Measurements from ENCODE around the gene ETFB.
A peak's percentile ranks its signal among the peaks of the same experiment; 100 is the strongest.

The ETFB gene

GRCh38 chr19:51387924-51388389, 21.8 kb upstream of the ETFB start, which contains the start of gene LIM2:
Gene LIM2 (minus strand): TSS chr19:51387974. CDS start chr19:51387443, 531 bp downstream.
- H3K4me1 Mint-ChIP-seq (ENCODE audit: low read depth), result peaks cover 11% of the 10 kb centered on the region
- no peaks in the 10 kb centered on the region for H3K36me3 Mint-ChIP-seq (ENCODE audit: low read depth)
- no peaks in the 10 kb centered on the region for H3K9me3 Mint-ChIP-seq
- H3K27ac Mint-ChIP-seq, result no peak within 1 kb of the TSS
- no peaks in the 10 kb centered on the region for H3K27me3 Mint-ChIP-seq (ENCODE audit: low read depth)
- no peak within 1 kb of the TSS for H3K4me3 Mint-ChIP-seq

- no peaks in the 10 kb centered on the region for H3K9me3 Mint-ChIP-seq
- peaks cover 6% of the 10 kb centered on the region for H3K4me1 Mint-ChIP-seq (ENCODE audit: low read depth)
- no peak overlapping the region for H3K4me3 Mint-ChIP-seq
- H3K27me3 Mint-ChIP-seq (ENCODE audit: low read depth), result peaks cover 3% of the 10 kb centered on the region
- no peak overlapping the region for H3K27ac Mint-ChIP-seq
- H3K36me3 Mint-ChIP-seq (ENCODE audit: low read depth), result no peaks in the 10 kb centered on the region
Observed at GRCh38 chr19:51386882-51387520, 20.8 kb upstream of the ETFB start.

GRCh38 chr19:51382004-51382403, 15.8 kb upstream of the ETFB start:
- Mint-ChIP-seq H3K36me3 (ENCODE audit: low read depth) (peaks cover 2% of the 10 kb centered on the region), H3K27ac (no peak overlapping the region), H3K9me3 (no peaks in the 10 kb centered on the region), H3K27me3 (ENCODE audit: low read depth) (peaks cover 3% of the 10 kb centered on the region), H3K4me3 (no peak overlapping the region), H3K4me1 (ENCODE audit: low read depth) (peaks cover 9% of the 10 kb centered on the region)

GRCh38 chr19:51380379-51380778, 14.2 kb upstream of the ETFB start:
- H3K27ac Mint-ChIP-seq, result no peak overlapping the region
- H3K9me3 Mint-ChIP-seq, result no peaks in the 10 kb centered on the region
- H3K4me3 Mint-ChIP-seq, result no peak overlapping the region
- peaks cover 2% of the 10 kb centered on the region for H3K36me3 Mint-ChIP-seq (ENCODE audit: low read depth)
- peaks cover 24% of the 10 kb centered on the region for H3K4me1 Mint-ChIP-seq (ENCODE audit: low read depth)
- H3K27me3 Mint-ChIP-seq (ENCODE audit: low read depth), result peaks cover 3% of the 10 kb centered on the region

DNA sequence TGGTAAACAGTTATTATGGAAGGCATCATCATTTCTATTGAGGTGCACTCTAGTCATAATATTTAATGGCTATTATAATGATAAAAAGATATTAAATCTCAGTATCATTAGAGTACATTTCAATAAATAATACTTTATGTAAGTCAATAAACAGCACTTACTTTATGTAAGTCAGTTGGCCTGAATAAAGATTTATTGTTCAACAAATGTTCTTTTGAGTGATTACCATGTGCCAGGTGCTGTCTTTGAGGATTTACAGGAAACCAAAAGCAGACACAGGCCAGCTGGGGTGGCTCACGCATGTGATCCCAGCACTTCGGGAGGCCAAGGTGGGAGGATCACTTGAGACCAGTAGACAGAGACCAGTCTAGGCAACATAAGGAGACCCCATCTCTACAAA, 11.2 kb upstream of the ETFB start:
- H3K4me3 Mint-ChIP-seq, result no peak overlapping the region

GRCh38 chr19:51375504-51376221, 9.5 kb upstream of the ETFB start:
- peak overlapping the region; percentile 60 for H3K4me3 Mint-ChIP-seq
- peaks cover 67% of the 10 kb centered on the region for H3K4me1 Mint-ChIP-seq (ENCODE audit: low read depth)
- peaks cover 7% of the 10 kb centered on the region for H3K36me3 Mint-ChIP-seq (ENCODE audit: low read depth)
- H3K9me3 Mint-ChIP-seq, result peaks cover 12% of the 10 kb centered on the region
- peak overlapping the region; percentile 86 for H3K27ac Mint-ChIP-seq
- H3K27me3 Mint-ChIP-seq (ENCODE audit: low read depth), result no peaks in the 10 kb centered on the region

More for the DNA sequence above, 11.2 kb upstream of the ETFB start:
- Mint-ChIP-seq H3K9me3 (peaks cover 12% of the 10 kb centered on the region), H3K36me3 (ENCODE audit: low read depth) (peaks cover 9% of the 10 kb centered on the region), H3K27me3 (ENCODE audit: low read depth) (peaks cover under 1% of the 10 kb centered on the region), H3K4me1 (ENCODE audit: low read depth) (peaks cover 49% of the 10 kb centered on the region), H3K27ac (no peak overlapping the region)

DNA sequence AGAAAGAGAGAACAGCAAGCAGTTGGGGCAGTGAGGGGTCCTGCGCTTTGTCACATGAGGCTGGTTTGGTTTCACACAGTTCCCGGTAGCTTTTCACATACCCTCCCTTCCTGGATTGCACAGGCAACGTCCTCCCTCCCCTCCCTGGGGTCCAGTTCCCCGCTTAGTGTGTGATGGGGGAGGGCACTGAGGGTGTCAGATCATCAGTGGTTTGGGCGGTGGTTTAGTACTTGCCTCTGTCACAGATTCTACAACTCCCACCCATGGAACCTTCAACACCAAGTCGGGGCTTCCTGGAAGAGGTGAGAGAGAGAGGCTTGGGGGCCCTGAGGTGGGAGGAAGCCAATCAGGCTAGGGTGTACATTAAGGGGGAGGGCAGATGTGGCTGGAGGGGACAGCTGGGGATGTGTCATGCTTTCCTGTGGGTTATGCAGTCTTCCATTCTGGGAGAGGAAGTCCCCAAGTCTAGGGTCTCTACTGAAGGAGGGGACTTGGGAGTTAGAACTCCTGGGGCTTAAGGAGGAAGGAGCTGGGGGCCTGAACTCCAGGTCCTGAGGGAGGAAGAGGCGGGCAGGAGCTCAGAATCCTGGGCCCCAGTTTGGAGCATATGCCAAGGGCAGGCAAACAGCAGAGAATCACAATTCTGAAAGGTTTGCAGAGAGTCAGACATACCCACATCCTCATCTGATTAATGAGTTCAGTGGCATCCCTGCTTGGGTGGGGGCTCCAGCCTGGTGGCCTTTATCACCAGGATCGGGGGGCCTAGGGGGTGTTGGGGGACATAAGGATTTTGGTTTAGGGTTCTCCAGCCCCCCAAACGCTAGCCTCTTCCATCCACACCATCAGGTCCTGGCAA, 6.7 kb upstream of the ETFB start, which contains the start of gene NKG7:
NKG7 (minus strand) TSS at position 6 of the 856 bp plus-strand sequence. CDS start 119 bp downstream, outside the sequence.
- Mint-ChIP-seq H3K27ac (peak within 1 kb of the TSS; percentile 94), H3K36me3 (ENCODE audit: low read depth) (peaks cover 10% of the 10 kb centered on the region), H3K9me3 (peaks cover 12% of the 10 kb centered on the region), H3K4me1 (ENCODE audit: low read depth) (peaks cover 69% of the 10 kb centered on the region), H3K4me3 (peak within 1 kb of the TSS; percentile 83), H3K27me3 (ENCODE audit: low read depth) (no peaks in the 10 kb centered on the region)

- H3K27me3 Mint-ChIP-seq (ENCODE audit: low read depth), result no peaks in the 10 kb centered on the region
Observed at GRCh38 chr19:51372021-51372648, 5.9 kb upstream of the ETFB start.

DNA sequence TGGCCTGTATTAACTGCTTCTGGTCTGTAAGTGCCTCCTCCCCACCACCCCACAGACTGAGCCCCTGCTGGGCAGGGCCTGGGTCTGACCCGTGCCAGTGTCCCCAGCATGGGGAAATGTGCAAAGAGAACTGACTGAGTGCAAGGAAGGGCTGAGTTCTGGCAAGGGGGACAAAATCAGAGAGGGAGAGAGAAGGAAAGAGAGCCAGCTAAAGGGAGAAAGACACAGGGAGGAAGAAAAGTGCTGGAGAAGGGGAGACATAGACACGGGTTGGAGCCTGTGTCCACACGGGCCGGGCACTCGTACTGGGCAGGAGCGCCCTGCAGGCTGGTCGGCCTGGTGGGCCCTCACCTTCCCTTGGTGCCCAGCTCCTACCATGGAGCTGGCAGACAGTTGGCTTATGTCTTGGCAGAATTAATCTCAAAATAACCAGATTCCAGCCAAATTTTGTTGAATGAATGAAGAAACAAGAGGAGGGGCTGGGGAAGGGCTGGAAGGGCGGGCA, 5.0 kb upstream of the ETFB start:
- Mint-ChIP-seq H3K9me3 (peaks cover 12% of the 10 kb centered on the region), H3K27me3 (ENCODE audit: low read depth) (no peaks in the 10 kb centered on the region), H3K4me1 (ENCODE audit: low read depth) (peaks cover 71% of the 10 kb centered on the region), H3K27ac (peak overlapping the region; percentile 94), H3K4me3 (peak overlapping the region; percentile 83), H3K36me3 (ENCODE audit: low read depth) (peaks cover 10% of the 10 kb centered on the region)

More at GRCh38 chr19:51372021-51372648, 5.9 kb upstream of the ETFB start:
- peak overlapping the region; percentile 83 for H3K4me3 Mint-ChIP-seq
- peak overlapping the region; percentile 94 for H3K27ac Mint-ChIP-seq
- H3K36me3 Mint-ChIP-seq (ENCODE audit: low read depth), result peaks cover 10% of the 10 kb centered on the region
- H3K9me3 Mint-ChIP-seq, result peaks cover 12% of the 10 kb centered on the region
- peaks cover 72% of the 10 kb centered on the region for H3K4me1 Mint-ChIP-seq (ENCODE audit: low read depth)

- H3K4me1 Mint-ChIP-seq (ENCODE audit: low read depth), result peaks cover 68% of the 10 kb centered on the region
- peak overlapping the region; percentile 94 for H3K27ac Mint-ChIP-seq
- H3K36me3 Mint-ChIP-seq (ENCODE audit: low read depth), result peaks cover 10% of the 10 kb centered on the region
- H3K9me3 Mint-ChIP-seq, result peaks cover 12% of the 10 kb centered on the region
- no peaks in the 10 kb centered on the region for H3K27me3 Mint-ChIP-seq (ENCODE audit: low read depth)
- peak overlapping the region; percentile 83 for H3K4me3 Mint-ChIP-seq
Observed at GRCh38 chr19:51370230-51370629, 4.0 kb upstream of the ETFB start.

DNA sequence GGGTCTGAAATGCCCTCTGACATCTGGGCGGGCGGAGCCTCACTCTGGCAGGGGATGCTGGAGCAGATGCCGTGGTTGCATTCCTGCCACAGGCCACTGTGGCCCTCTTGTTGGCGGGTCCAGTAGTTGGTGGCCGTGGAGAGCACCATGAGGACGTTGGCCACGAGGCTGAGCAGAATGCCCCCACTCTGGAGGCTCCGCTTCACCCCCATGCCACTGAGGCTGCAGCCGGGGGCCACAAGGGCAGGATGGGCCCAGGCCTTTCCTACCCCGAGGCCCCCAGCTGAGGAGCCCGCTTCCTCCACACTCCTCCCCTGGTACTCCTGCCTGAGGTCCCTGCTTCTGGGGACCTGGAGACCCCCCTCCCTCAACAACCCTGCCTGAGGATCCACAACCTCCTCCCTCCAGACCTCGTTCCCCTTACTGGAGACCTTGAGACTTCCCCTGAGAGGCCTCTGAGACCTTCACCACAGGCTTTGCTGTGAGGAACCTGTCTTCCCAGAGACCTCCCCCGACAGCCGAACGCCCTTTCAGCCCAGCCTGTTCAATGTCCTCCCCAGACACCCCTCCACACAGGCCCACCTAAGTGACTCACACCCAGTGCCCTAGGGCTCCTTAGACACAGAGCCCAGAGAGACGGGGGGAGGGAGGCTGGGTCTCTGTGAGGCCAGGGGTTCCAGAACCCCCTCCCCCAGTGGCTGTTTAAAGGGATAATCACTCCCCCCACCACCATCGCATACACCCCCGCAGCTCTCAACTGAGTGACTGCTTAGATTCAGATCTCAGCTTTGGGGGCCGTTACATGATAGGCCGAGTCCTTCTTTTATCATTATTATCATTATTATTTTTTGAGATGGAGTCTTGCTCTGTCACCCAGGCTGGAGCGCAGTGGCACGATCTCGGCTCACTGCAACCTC, 2.4 kb upstream of the ETFB start, which contains the start of gene CLDND2:
CLDND2 (minus strand) TSS at position 638 of the 917 bp plus-strand sequence; CDS start at position 212, 426 bp downstream.
- Mint-ChIP-seq H3K4me1 (ENCODE audit: low read depth) (peaks cover 68% of the 10 kb centered on the region), H3K27ac (peak within 1 kb of the TSS; percentile 98), H3K9me3 (peaks cover 3% of the 10 kb centered on the region), H3K4me3 (peak within 1 kb of the TSS; percentile 100), H3K27me3 (ENCODE audit: low read depth) (no peaks in the 10 kb centered on the region), H3K36me3 (ENCODE audit: low read depth) (peaks cover 3% of the 10 kb centered on the region)

DNA sequence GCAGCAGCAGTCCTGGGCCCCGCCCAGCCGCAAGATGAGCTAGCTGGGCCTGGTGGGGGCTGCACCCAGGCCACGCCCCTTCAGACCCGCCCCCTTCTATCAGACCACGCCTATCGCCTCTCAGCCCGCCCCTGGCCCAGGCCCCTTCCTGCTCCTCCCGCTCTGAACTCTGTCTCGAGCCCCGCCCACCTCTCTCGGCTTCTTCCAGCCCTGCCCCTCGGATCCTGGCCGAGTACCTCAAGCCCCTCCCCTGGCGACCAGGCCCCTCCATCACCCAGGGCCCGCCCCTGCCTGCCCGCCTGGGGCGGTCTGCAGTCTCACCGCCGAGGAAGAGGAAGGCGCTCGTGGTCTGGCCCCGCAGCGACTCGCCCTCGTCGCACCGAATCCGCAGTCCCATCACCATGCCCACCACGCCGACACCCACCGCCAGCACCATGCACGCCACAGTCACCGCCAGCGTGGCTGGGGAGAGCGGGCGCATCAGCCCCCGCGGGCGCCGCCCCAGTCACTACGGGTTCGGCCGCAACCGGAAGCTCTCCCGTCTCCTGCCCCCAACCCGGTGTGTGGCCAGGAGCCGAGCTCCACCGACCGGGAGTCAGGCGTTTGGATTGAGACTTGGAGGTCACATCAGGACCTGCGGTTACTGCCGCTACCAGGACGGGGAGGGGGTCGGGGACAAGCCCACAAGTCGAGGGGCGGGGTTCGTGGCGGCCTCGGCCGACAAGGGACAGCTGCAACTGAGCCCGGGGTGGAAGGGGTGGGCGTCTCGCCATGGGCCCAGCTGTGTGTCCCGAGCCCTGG, 1.6 kb upstream of the ETFB start:
- no peaks in the 10 kb centered on the region for H3K9me3 Mint-ChIP-seq
- H3K27me3 Mint-ChIP-seq (ENCODE audit: low read depth), result no peaks in the 10 kb centered on the region
- H3K4me3 Mint-ChIP-seq, result peak overlapping the region; percentile 100
- H3K4me1 Mint-ChIP-seq (ENCODE audit: low read depth), result peaks cover 65% of the 10 kb centered on the region
- H3K27ac Mint-ChIP-seq, result peak overlapping the region; percentile 98
- H3K36me3 Mint-ChIP-seq (ENCODE audit: low read depth), result peaks cover 3% of the 10 kb centered on the region

All from T-helper 1 cell treated with Interleukin-12 subunit alpha and Interleukin-12 subunit beta and Interleukin-4 antibody, amounts not matched to agents 30 μg/mL and 1 μg/mL, for 36 hours (primary cell).